GM12878 (cell line): ENCODE results near the gene NBR1. TPM values are rescaled to one million over a fixed set of nuclear protein-coding genes. Genes with fewer than 3 reads are reported as not detected.

ENCODE experiments used
- CBFB ChIP-seq: IDR thresholded peaks from 2 replicates; pipeline ENCODE4 v1.6.1; 2016; ENCODE audit warnings: antibody characterized with exemption, low read depth
- NFYB ChIP-seq: IDR thresholded peaks from 2 replicates; pipeline ENCODE4 v1.6.1; 2011; ENCODE audit warnings: low read depth, mild to moderate bottlenecking, low read length, improper control_type of control experiment, moderate library complexity; ENCODE audit not compliant: insufficient read depth
- RB1 ChIP-seq: fragments of 450-650 bp; formaldehyde crosslinking; IDR thresholded peaks from 2 replicates; pipeline ENCODE4 v1.6.1; 2017; ENCODE audit warnings: mild to moderate bottlenecking, borderline replicate concordance
- SIX5 ChIP-seq: IDR thresholded peaks from 2 replicates; pipeline ENCODE4 v1.6.1; 2011; ENCODE audit warnings: mild to moderate bottlenecking, low read depth, low read length, moderate library complexity; ENCODE audit not compliant: severe bottlenecking
- SMARCA5 ChIP-seq: fragments of 450-650 bp; IDR thresholded peaks from 2 replicates; pipeline ENCODE4 v1.6.1; 2017; ENCODE audit warnings: mild to moderate bottlenecking
- SMC3 ChIP-seq: IDR thresholded peaks from 2 replicates; pipeline ENCODE4 v1.6.1; 2011; ENCODE audit warnings: low read length, improper control_type of control experiment, borderline replicate concordance
- SREBF2 ChIP-seq: IDR thresholded peaks from 2 replicates; pipeline ENCODE4 v1.6.1; 2012; ENCODE audit warnings: mild to moderate bottlenecking, low read length
- SRF ChIP-seq, 2 experiments: IDR thresholded peaks; 2 replicates each; pipeline ENCODE4 v1.6.1; 2011; ENCODE audit warnings: low read depth in 2 of 2, low read length in 2 of 2, mild to moderate bottlenecking in 1 of 2, moderate library complexity in 1 of 2
- STAT3 ChIP-seq: IDR thresholded peaks from 2 replicates; pipeline ENCODE4 v1.6.1; 2011; ENCODE audit warnings: low read depth, low read length, improper control_type of control experiment
- SUZ12 ChIP-seq: fragments of 200-600 bp; sonication (generic); IDR thresholded peaks from one replicate; pipeline ENCODE4 v1.6.1; 2018; ENCODE audit warnings: antibody characterized with exemption, mild to moderate bottlenecking; ENCODE audit not compliant: unreplicated experiment
- TAF1 ChIP-seq: IDR thresholded peaks from 2 replicates; pipeline ENCODE4 v1.6.1; 2011; ENCODE audit warnings: mild to moderate bottlenecking, low read depth, low read length, borderline replicate concordance
- polyA plus RNA-seq, 11 experiments: library from polyadenylated mRNA; depleted of rRNA in 4 of 11; unstranded in 6 of 11; stranded (reverse) in 5 of 11; fragments of >200 nt; fragmentation: Nextera tagmentation in 4 of 11; fragmentation: Illumina TruSeq in 1 of 11; extraction: Ambion mirVana in 4 of 11; extraction: Trizol in 1 of 11; gene quantifications; 1 replicate in 1 of 11; 2 replicates in 10 of 11; pipeline versions ENCODE4 v1.2.1 to v1.2.3, GENCODE V29; 2011 to 2016; ENCODE audit warnings: inconsistent platforms in 2 of 11, missing spikeins in 2 of 11, low read depth in 1 of 11
- total RNA-seq, 4 experiments: library from RNA; depleted of rRNA in 3 of 4; stranded (reverse); fragments of >200 nt in 3 of 4; fragmentation: Illumina TruSeq in 1 of 4; extraction: Trizol in 1 of 4; gene quantifications; 2 replicates each; pipeline versions ENCODE4 v1.2.1 to v1.2.3, GENCODE V29; 2013 to 2021
- TF ChIP-seq, protein P1 (sequence below): fragments of 450-650 bp; IDR thresholded peaks from 2 replicates; pipeline ENCODE4 v1.6.1; 2018; ENCODE audit warnings: mild to moderate bottlenecking, low read depth, moderate library complexity; ENCODE audit not compliant: partially characterized antibody
- TF ChIP-seq, protein P2 (sequence below): fragments of 150-350 bp; IDR thresholded peaks from 2 replicates; pipeline ENCODE4 v1.6.1; 2014; ENCODE audit warnings: mild to moderate bottlenecking, low read depth, low read length
- TF ChIP-seq, protein P3 (sequence below): fragments of 450-650 bp; IDR thresholded peaks from 2 replicates; pipeline ENCODE4 v1.6.1; 2017; ENCODE audit warnings: mild to moderate bottlenecking, moderate library complexity
- TF ChIP-seq, protein P4 (sequence below): fragments of 450-650 bp; IDR thresholded peaks from 2 replicates; pipeline ENCODE4 v1.6.1; 2017; ENCODE audit warnings: antibody characterized with exemption, mild to moderate bottlenecking, moderate library complexity
- TF ChIP-seq, protein P5 (sequence below): IDR thresholded peaks from 2 replicates; pipeline ENCODE4 v1.6.1; 2012; ENCODE audit warnings: low read depth, low read length, improper control_type of control experiment

The NBR1 gene
- total and polyA plus RNA-seq, 10 of the 15 experiments (the other 5 are each of a cell fraction or from before 2014, with no cell fraction given): 3.5 to 55.2 (median 28.2) TPM

DNA sequence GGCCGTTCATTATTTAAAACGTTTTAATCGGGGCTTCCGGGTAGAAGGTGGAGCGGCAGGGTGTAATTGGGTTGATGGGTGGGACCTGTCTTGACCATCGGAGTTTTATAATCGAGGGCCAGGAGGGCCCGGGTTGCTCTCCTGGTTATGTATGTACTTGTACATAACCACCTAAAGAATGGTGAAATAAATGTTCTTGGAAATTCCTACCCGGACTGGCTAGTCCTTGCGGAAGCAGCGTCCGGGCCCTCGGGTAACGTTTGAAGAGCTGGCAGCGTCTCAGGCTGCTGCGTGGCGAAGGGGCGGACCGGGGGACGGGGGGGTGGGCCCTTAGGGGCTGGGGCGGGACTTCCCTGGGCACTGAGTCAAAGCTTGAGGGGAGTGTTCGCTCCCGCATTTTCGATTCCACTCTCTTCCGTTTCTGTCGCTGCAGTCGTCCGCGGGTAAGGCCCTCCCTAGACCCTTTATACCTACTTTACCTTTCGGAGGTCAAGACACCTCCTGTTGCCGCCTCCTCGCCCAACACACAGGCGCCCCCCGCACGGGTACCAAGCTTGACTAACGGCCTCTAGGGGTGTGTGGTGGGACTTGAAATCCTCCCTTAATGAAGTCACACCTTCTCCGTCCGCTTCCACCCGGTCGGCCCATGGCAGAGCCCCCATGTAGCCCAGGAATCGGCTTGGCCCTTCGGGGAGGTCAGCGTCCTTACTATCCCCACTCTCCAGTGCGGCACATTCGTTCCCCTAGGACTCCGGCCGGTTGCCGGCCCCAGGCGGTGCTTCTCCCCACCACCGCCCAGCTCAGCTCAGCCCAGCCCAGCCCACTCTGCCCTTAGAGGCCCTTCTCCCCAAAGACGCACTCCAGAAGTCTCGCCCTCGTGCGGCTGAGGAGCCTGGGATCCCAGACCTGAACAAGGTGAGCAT, 40.7 kb downstream of the NBR1 start, which contains the start of gene TMEM106A (continued):
- TF ChIP-seq, protein P1, sequence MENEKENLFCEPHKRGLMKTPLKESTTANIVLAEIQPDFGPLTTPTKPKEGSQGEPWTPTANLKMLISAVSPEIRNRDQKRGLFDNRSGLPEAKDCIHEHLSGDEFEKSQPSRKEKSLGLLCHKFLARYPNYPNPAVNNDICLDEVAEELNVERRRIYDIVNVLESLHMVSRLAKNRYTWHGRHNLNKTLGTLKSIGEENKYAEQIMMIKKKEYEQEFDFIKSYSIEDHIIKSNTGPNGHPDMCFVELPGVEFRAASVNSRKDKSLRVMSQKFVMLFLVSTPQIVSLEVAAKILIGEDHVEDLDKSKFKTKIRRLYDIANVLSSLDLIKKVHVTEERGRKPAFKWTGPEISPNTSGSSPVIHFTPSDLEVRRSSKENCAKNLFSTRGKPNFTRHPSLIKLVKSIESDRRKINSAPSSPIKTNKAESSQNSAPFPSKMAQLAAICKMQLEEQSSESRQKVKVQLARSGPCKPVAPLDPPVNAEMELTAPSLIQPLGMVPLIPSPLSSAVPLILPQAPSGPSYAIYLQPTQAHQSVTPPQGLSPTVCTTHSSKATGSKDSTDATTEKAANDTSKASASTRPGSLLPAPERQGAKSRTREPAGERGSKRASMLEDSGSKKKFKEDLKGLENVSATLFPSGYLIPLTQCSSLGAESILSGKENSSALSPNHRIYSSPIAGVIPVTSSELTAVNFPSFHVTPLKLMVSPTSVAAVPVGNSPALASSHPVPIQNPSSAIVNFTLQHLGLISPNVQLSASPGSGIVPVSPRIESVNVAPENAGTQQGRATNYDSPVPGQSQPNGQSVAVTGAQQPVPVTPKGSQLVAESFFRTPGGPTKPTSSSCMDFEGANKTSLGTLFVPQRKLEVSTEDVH: peak; percentile 17
- TF ChIP-seq, protein P2, sequence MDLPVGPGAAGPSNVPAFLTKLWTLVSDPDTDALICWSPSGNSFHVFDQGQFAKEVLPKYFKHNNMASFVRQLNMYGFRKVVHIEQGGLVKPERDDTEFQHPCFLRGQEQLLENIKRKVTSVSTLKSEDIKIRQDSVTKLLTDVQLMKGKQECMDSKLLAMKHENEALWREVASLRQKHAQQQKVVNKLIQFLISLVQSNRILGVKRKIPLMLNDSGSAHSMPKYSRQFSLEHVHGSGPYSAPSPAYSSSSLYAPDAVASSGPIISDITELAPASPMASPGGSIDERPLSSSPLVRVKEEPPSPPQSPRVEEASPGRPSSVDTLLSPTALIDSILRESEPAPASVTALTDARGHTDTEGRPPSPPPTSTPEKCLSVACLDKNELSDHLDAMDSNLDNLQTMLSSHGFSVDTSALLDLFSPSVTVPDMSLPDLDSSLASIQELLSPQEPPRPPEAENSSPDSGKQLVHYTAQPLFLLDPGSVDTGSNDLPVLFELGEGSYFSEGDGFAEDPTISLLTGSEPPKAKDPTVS: no peak
- TF ChIP-seq, protein P3, sequence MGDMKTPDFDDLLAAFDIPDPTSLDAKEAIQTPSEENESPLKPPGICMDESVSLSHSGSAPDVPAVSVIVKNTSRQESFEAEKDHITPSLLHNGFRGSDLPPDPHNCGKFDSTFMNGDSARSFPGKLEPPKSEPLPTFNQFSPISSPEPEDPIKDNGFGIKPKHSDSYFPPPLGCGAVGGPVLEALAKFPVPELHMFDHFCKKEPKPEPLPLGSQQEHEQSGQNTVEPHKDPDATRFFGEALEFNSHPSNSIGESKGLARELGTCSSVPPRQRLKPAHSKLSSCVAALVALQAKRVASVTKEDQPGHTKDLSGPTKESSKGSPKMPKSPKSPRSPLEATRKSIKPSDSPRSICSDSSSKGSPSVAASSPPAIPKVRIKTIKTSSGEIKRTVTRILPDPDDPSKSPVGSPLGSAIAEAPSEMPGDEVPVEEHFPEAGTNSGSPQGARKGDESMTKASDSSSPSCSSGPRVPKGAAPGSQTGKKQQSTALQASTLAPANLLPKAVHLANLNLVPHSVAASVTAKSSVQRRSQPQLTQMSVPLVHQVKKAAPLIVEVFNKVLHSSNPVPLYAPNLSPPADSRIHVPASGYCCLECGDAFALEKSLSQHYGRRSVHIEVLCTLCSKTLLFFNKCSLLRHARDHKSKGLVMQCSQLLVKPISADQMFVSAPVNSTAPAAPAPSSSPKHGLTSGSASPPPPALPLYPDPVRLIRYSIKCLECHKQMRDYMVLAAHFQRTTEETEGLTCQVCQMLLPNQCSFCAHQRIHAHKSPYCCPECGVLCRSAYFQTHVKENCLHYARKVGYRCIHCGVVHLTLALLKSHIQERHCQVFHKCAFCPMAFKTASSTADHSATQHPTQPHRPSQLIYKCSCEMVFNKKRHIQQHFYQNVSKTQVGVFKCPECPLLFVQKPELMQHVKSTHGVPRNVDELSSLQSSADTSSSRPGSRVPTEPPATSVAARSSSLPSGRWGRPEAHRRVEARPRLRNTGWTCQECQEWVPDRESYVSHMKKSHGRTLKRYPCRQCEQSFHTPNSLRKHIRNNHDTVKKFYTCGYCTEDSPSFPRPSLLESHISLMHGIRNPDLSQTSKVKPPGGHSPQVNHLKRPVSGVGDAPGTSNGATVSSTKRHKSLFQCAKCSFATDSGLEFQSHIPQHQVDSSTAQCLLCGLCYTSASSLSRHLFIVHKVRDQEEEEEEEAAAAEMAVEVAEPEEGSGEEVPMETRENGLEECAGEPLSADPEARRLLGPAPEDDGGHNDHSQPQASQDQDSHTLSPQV: no peak
- TF ChIP-seq, protein P4, sequence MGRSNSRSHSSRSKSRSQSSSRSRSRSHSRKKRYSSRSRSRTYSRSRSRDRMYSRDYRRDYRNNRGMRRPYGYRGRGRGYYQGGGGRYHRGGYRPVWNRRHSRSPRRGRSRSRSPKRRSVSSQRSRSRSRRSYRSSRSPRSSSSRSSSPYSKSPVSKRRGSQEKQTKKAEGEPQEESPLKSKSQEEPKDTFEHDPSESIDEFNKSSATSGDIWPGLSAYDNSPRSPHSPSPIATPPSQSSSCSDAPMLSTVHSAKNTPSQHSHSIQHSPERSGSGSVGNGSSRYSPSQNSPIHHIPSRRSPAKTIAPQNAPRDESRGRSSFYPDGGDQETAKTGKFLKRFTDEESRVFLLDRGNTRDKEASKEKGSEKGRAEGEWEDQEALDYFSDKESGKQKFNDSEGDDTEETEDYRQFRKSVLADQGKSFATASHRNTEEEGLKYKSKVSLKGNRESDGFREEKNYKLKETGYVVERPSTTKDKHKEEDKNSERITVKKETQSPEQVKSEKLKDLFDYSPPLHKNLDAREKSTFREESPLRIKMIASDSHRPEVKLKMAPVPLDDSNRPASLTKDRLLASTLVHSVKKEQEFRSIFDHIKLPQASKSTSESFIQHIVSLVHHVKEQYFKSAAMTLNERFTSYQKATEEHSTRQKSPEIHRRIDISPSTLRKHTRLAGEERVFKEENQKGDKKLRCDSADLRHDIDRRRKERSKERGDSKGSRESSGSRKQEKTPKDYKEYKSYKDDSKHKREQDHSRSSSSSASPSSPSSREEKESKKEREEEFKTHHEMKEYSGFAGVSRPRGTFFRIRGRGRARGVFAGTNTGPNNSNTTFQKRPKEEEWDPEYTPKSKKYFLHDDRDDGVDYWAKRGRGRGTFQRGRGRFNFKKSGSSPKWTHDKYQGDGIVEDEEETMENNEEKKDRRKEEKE: no peak
- no peak for TF ChIP-seq SREBF2
- 0 out of 2 replicates have a peak, but pooled peaks have one; percentile 43 for TF ChIP-seq CBFB
- TF ChIP-seq SUZ12: no peak
- TF ChIP-seq RB1: no peak
- TF ChIP-seq, protein P5, sequence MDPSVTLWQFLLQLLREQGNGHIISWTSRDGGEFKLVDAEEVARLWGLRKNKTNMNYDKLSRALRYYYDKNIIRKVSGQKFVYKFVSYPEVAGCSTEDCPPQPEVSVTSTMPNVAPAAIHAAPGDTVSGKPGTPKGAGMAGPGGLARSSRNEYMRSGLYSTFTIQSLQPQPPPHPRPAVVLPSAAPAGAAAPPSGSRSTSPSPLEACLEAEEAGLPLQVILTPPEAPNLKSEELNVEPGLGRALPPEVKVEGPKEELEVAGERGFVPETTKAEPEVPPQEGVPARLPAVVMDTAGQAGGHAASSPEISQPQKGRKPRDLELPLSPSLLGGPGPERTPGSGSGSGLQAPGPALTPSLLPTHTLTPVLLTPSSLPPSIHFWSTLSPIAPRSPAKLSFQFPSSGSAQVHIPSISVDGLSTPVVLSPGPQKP: no peak
- TF ChIP-seq SMARCA5: no peak
- no peak for TF ChIP-seq SRF (IDR thresholded peaks at IDR 0.05; ENCODE audit: low read depth in 2 of 2, low read length in 2 of 2)
- TF ChIP-seq SMC3: no peak
- TF ChIP-seq TAF1: peak; percentile 81
- no peak for TF ChIP-seq NFYB
- no peak for TF ChIP-seq STAT3
- TF ChIP-seq SIX5: no peak
